SK-N-SH treated with all-trans-retinoic acid at 6 μM for 48 hours (cell line): Measurements from ENCODE around the gene COX14.

Experiments
- ARNTL ChIP-seq: fragments of 450-650 bp; formaldehyde crosslinking; IDR thresholded peaks from 2 replicates; pipeline ENCODE4 v1.5.0; 2020; ENCODE audit warnings: low read depth, mild to moderate bottlenecking, moderate library complexity, borderline replicate concordance
- CREB5 ChIP-seq: fragments of 250-450 bp; sonication (Bioruptor Pico); IDR thresholded peaks from 2 replicates; pipeline ENCODE4 v1.5.1; 2020; ENCODE audit warnings: low read depth, mild to moderate bottlenecking, moderate library complexity
- ESRRG ChIP-seq: fragments of 250-450 bp; sonication (Bioruptor Pico); IDR thresholded peaks from 2 replicates; pipeline ENCODE4 v1.6.1; 2021; ENCODE audit warnings: mild to moderate bottlenecking
- GLIS3 ChIP-seq: fragments of 250-450 bp; sonication (Bioruptor Pico); IDR thresholded peaks from 2 replicates; pipeline ENCODE4 v1.5.0; 2020; ENCODE audit warnings: mild to moderate bottlenecking, moderate library complexity
- PATZ1 ChIP-seq: fragments of 250-450 bp; sonication (Bioruptor Pico); IDR thresholded peaks from 2 replicates; pipeline ENCODE4 v1.8.0; 2020; ENCODE audit warnings: mild to moderate bottlenecking, moderate library complexity, borderline replicate concordance
- POU6F1 ChIP-seq: fragments of 250-450 bp; sonication (Bioruptor Pico); IDR thresholded peaks from 2 replicates; pipeline ENCODE4 v1.8.0; 2021; ENCODE audit warnings: low read depth, mild to moderate bottlenecking, moderate library complexity, borderline replicate concordance
- PPARA ChIP-seq: fragments of 250-450 bp; sonication (Bioruptor Pico); IDR thresholded peaks from 2 replicates; pipeline ENCODE4 v1.5.0; 2020; ENCODE audit warnings: mild to moderate bottlenecking, borderline replicate concordance
- RARB ChIP-seq: fragments of 250-450 bp; sonication (Bioruptor Pico); IDR thresholded peaks from 2 replicates; pipeline ENCODE4 v1.8.0; 2021; ENCODE audit warnings: mild to moderate bottlenecking, moderate library complexity
- TCF4 ChIP-seq: fragments of 250-450 bp; sonication (Bioruptor Pico); IDR thresholded peaks from 2 replicates; pipeline ENCODE4 v1.8.0; 2021; ENCODE audit warnings: mild to moderate bottlenecking, moderate library complexity, borderline replicate concordance
- TOX ChIP-seq: fragments of 250-450 bp; sonication (Bioruptor Pico); IDR thresholded peaks from 2 replicates; pipeline ENCODE4 v1.8.0; 2021; ENCODE audit warnings: mild to moderate bottlenecking, moderate library complexity, borderline replicate concordance
- ZC3H10 ChIP-seq: fragments of 250-450 bp; sonication (Bioruptor Pico); IDR thresholded peaks from 2 replicates; pipeline ENCODE4 v1.5.1; 2021; ENCODE audit warnings: mild to moderate bottlenecking, moderate library complexity
- ZNF565 ChIP-seq: fragments of 450-650 bp; formaldehyde crosslinking; conservative IDR thresholded peaks from 2 replicates; pipeline ENCODE4 v1.5.0; 2020; ENCODE audit warnings: low read depth, mild to moderate bottlenecking, moderate library complexity
- TF ChIP-seq, protein P1 (sequence below): fragments of 250-450 bp; sonication (Bioruptor Pico); IDR thresholded peaks from 2 replicates; pipeline ENCODE4 v1.5.1; 2021; ENCODE audit warnings: mild to moderate bottlenecking, moderate library complexity

DNA sequence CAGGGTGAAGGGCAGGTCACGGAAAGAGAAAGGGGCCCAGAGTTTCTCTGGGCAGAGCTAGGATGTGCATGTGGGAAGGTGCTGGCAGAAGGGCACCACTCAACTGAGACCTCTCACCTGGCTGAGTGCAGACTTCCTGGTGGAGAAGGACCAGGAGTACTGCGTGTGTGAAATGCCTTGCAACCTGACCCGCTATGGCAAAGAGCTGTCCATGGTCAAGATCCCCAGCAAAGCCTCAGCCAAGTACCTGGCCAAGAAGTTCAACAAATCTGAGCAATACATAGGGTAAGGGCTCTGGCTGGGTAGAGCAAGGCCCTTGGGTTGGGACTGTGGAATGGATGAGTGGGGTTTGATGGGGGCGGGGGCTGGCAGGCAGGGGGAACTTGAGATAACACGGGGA is 32.3 kb upstream of the COX14 start:
- TF ChIP-seq CREB5 (CRISPR knock-in tag) (no peak), PATZ1 (CRISPR knock-in tag) (no peak), PPARA (no peak), TCF4 (CRISPR knock-in tag) (no peak), ESRRG (CRISPR knock-in tag) (no peak), ZC3H10 (CRISPR knock-in tag) (no peak), RARB (no peak), POU6F1 (CRISPR knock-in tag) (no peak), GLIS3 (CRISPR knock-in tag) (no peak), ZNF565 (CRISPR knock-in tag) (no peak), TOX (CRISPR knock-in tag) (no peak), ARNTL (CRISPR knock-in tag) (no peak)
- TF ChIP-seq, protein P1, sequence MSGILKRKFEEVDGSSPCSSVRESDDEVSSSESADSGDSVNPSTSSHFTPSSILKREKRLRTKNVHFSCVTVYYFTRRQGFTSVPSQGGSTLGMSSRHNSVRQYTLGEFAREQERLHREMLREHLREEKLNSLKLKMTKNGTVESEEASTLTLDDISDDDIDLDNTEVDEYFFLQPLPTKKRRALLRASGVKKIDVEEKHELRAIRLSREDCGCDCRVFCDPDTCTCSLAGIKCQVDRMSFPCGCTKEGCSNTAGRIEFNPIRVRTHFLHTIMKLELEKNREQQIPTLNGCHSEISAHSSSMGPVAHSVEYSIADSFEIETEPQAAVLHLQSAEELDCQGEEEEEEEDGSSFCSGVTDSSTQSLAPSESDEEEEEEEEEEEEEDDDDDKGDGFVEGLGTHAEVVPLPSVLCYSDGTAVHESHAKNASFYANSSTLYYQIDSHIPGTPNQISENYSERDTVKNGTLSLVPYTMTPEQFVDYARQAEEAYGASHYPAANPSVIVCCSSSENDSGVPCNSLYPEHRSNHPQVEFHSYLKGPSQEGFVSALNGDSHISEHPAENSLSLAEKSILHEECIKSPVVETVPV (CRISPR knock-in tag) = no peak
